ENCODE results near the gene CLCN7. TPM values are rescaled to one million over a fixed set of nuclear protein-coding genes. Genes with fewer than 3 reads are reported as not detected.

The CLCN7 gene
- total and polyA plus RNA-seq, 2 of the 4 experiments (the other 2 are of a cell fraction): 10.8 to 45.2 TPM

GRCh38 chr16:1427473-1428461, 47.1 kb downstream of the CLCN7 start:
- no TSS peak for BruUV-seq (replicated peaks)
- no peak overlapping the region for H3K14ac ChIP-seq (replicated peaks; ENCODE audit: low read depth, low read length)
- H2BK5ac ChIP-seq (ENCODE audit: low read depth, low read length, poor library complexity, severe bottlenecking): no peak overlapping the region
- no peak overlapping the region for H3K4ac ChIP-seq (ENCODE audit: low read depth, low read length)
- H2BK120ac ChIP-seq (ENCODE audit: low read depth, low read length): no peak overlapping the region
- dilution Hi-C loops (cut with HindIII; ENCODE audit: low sequenced_read_pairs, unreplicated experiment): no loop called here
- TF ChIP-seq RFX5 (IDR thresholded peaks at IDR 0.05; ENCODE audit: low read depth, low read length) (no peak), FOS (IDR thresholded peaks at IDR 0.05; ENCODE audit: low read depth, low read length) (no peak), CTCF (conservative IDR thresholded peaks at IDR 0.05; ENCODE audit: low read depth, low read length) (no peak), MAZ (IDR thresholded peaks at IDR 0.05; ENCODE audit: borderline replicate concordance, low read depth, low read length) (no peak), BHLHE40 (IDR thresholded peaks at IDR 0.05; ENCODE audit: low read depth, low read length) (no peak), POLR2A (IDR thresholded peaks at IDR 0.05; ENCODE audit: low read depth, low read length) (no peak)
- intact Hi-C loops (cut with micrococcal nuclease): loop anchor here (10.0 kb wide), 1 partner anchor 47 kb away; the partner anchor contains the start of gene CLCN7
- H3K4me2 ChIP-seq (ENCODE audit: low read depth, low read length): no peak overlapping the region
- H4K5ac ChIP-seq (ENCODE audit: low read depth, low read length): no peak overlapping the region
- peaks cover 5% of the 10 kb centered on the region; the same call in 1 of the 2 replicates for H3K27me3 ChIP-seq (ENCODE audit: control insufficient read depth, insufficient read depth, low read length)
- no peak overlapping the region for H2AK5ac ChIP-seq (ENCODE audit: low read depth, low read length)
- no peak overlapping the region for H2AFZ ChIP-seq (replicated peaks; ENCODE audit: low read length, poor library complexity)
- no peaks in the 10 kb centered on the region for H3K36me3 ChIP-seq (ENCODE audit: control insufficient read depth, insufficient read depth, low read length)
- no peak overlapping the region for H3K23ac ChIP-seq (ENCODE audit: low read depth, low read length)
- 83% methylated on average over 39 of the region's 53 CpGs; no CpG with 5 or more reads in 1 of the 2 experiments for WGBS, 2 experiments (ENCODE audit: extremely low coverage in 2 of 2, insufficient read length in 1 of 2)
- H4K8ac ChIP-seq (ENCODE audit: low read depth in 2 of 2, low read length in 2 of 2): no peak overlapping the region
- POLR2A ChIA-PET (ENCODE audit: unreplicated experiment): interaction anchor here (0.7 kb wide), 1 partner anchor 65 kb away, joined by 8 read pairs; no protein-coding TSS in a partner anchor
- CTCF ChIA-PET: no interaction called here
- in situ Hi-C loops (cut with MboI; ENCODE audit: low sequenced_read_pairs): no loop called here
- no peak overlapping the region for H3K18ac ChIP-seq (ENCODE audit: low read depth, low read length)
- DNase-seq (no peak), ATAC-seq (ENCODE audit: low read depth) (no peak)
- no peak overlapping the region for H3K9ac ChIP-seq (ENCODE audit: low read depth, low read length)
- no peaks in the 10 kb centered on the region for H3K4me1 ChIP-seq (ENCODE audit: control insufficient read depth, insufficient read depth, low read length)
- H2BK20ac ChIP-seq (ENCODE audit: low read depth, low read length): no peak overlapping the region
- H2BK15ac ChIP-seq (ENCODE audit: low read depth, low read length): no peak overlapping the region
- no peak overlapping the region for H3K4me3 ChIP-seq (ENCODE audit: insufficient read depth, low read depth, low read length)
- H3K27ac ChIP-seq (ENCODE audit: insufficient read depth, low read length): no peak overlapping the region
- H3K79me1 ChIP-seq (ENCODE audit: low read depth in 1 of 2, low read length in 2 of 2): no peaks in the 10 kb centered on the region
- no peak overlapping the region for H2AK9ac ChIP-seq (replicated peaks; ENCODE audit: low read depth, low read length, poor library complexity)
- H3K9me1 ChIP-seq (ENCODE audit: insufficient read depth, low read length): no peaks in the 10 kb centered on the region
- no peaks in the 10 kb centered on the region for H3K9me3 ChIP-seq (ENCODE audit: control insufficient read depth, insufficient read depth, low read length)
- H4K20me1 ChIP-seq (ENCODE audit: insufficient read depth, low read length): no peaks in the 10 kb centered on the region
- no peak overlapping the region for H3K56ac ChIP-seq (ENCODE audit: extremely low read depth, insufficient read depth, low read length)
- H4K91ac ChIP-seq (ENCODE audit: insufficient read depth, low read depth, low read length): no peak overlapping the region

Data from IMR-90 (cell line).